NT2/D1 (cell line): ENCODE measurements around the gene ADAMTS6.
"Not testable (repeated sequence)": the region's sequence is repeated elsewhere in the genome, so short reads cannot be mapped to it uniquely, and the experiment has no call there.

Experiments used
- DNase-seq: peaks from one replicate; pipeline ENCODE4 v3.0.0-alpha.2; 2011; ENCODE audit warnings: low read depth, low spot score
- H3K27me3 ChIP-seq: 2 replicates; pipeline ENCODE4 v1.6.0; 2011; ENCODE audit warnings: mild to moderate bottlenecking; ENCODE audit not compliant: insufficient read length, insufficient read depth
- H3K36me3 ChIP-seq: 2 replicates; pipeline ENCODE4 v1.6.1; 2011; ENCODE audit warnings: mild to moderate bottlenecking, low read length, mixed read lengths; ENCODE audit not compliant: insufficient read depth, insufficient read length
- H3K4me1 ChIP-seq: 2 replicates; pipeline ENCODE4 v1.5.1; 2011; ENCODE audit not compliant: insufficient read depth, insufficient read length
- H3K4me3 ChIP-seq: 2 replicates; pipeline ENCODE4 v1.5.1; 2011; ENCODE audit warnings: low read depth; ENCODE audit not compliant: insufficient read length
- H3K9ac ChIP-seq: 2 replicates; pipeline ENCODE4 v1.6.0; 2011; ENCODE audit warnings: low read depth; ENCODE audit not compliant: insufficient read length
- H3K9me3 ChIP-seq: 2 replicates; pipeline ENCODE4 v1.5.1; 2011; ENCODE audit warnings: mild to moderate bottlenecking, low read length; ENCODE audit not compliant: insufficient read depth
- SUZ12 ChIP-seq: IDR thresholded peaks from 2 replicates; pipeline ENCODE4 v1.6.1; 2011; ENCODE audit not compliant: insufficient read length, insufficient read depth; ENCODE audit errors: extremely low read depth
- YY1 ChIP-seq: IDR thresholded peaks from 2 replicates; pipeline ENCODE4 v1.6.1; 2011; ENCODE audit not compliant: insufficient read length, insufficient read depth
- ZNF274 ChIP-seq: IDR thresholded peaks from 2 replicates; pipeline ENCODE4 v1.6.1; 2011; ENCODE audit warnings: mild to moderate bottlenecking, low read depth, low read length

ADAMTS6 gene

GRCh38 chr5:65186646-65187227, 295.0 kb downstream of the ADAMTS6 start:
- H3K36me3 ChIP-seq, result no peaks in the 10 kb centered on the region
- no peak for DNase-seq
- no peaks in the 10 kb centered on the region for H3K27me3 ChIP-seq
- H3K4me1 ChIP-seq, result no peaks in the 10 kb centered on the region
- H3K9ac ChIP-seq, result no peak overlapping the region
- TF ChIP-seq ZNF274 (no peak), SUZ12 (no peak), YY1 (no peak)
- no peaks in the 10 kb centered on the region for H3K9me3 ChIP-seq
- H3K4me3 ChIP-seq, result no peak overlapping the region

GRCh38 chr5:65185468-65185867, 296.3 kb downstream of the ADAMTS6 start:
- H3K9ac ChIP-seq, result no peak overlapping the region
- H3K4me1 ChIP-seq, result no peaks in the 10 kb centered on the region
- TF ChIP-seq YY1 (no peak), ZNF274 (no peak), SUZ12 (no peak)
- H3K36me3 ChIP-seq, result no peaks in the 10 kb centered on the region
- no peaks in the 10 kb centered on the region for H3K9me3 ChIP-seq
- no peak for DNase-seq
- H3K4me3 ChIP-seq, result no peak overlapping the region
- no peaks in the 10 kb centered on the region for H3K27me3 ChIP-seq

GRCh38 chr5:65184780-65185179, 296.9 kb downstream of the ADAMTS6 start:
- Histone ChIP-seq H3K9me3 (no peaks in the 10 kb centered on the region), H3K4me1 (no peaks in the 10 kb centered on the region), H3K4me3 (no peak overlapping the region), H3K27me3 (no peaks in the 10 kb centered on the region), H3K36me3 (no peaks in the 10 kb centered on the region), H3K9ac (no peak overlapping the region)
- TF ChIP-seq SUZ12, result no peak
- no peak for TF ChIP-seq YY1
- no peak for TF ChIP-seq ZNF274
- peak; percentile 25 for DNase-seq

GRCh38 chr5:65174231-65174630, 307.5 kb downstream of the ADAMTS6 start:
- H3K36me3 ChIP-seq, H3K27me3 ChIP-seq, H3K4me1 ChIP-seq, H3K9me3 ChIP-seq, H3K4me3 ChIP-seq, DNase-seq, H3K9ac ChIP-seq: not testable (repeated sequence)

- no peak overlapping the region for H3K4me3 ChIP-seq
- H3K4me1 ChIP-seq, result no peaks in the 10 kb centered on the region
- H3K36me3 ChIP-seq, result no peaks in the 10 kb centered on the region
- no peak for TF ChIP-seq SUZ12
- TF ChIP-seq YY1, result no peak
- H3K9me3 ChIP-seq, result no peaks in the 10 kb centered on the region
- no peak for DNase-seq
- H3K27me3 ChIP-seq, result no peaks in the 10 kb centered on the region
- no peak overlapping the region for H3K9ac ChIP-seq
Observed at GRCh38 chr5:65173130-65173525, 308.6 kb downstream of the ADAMTS6 start.

- TF ChIP-seq SUZ12, result no peak
- TF ChIP-seq YY1, result no peak
- no peak for TF ChIP-seq ZNF274
- H3K4me1 ChIP-seq, result no peaks in the 10 kb centered on the region
- no peak for DNase-seq
- no peaks in the 10 kb centered on the region for H3K9me3 ChIP-seq
- H3K27me3 ChIP-seq, result no peaks in the 10 kb centered on the region
- H3K9ac ChIP-seq, result no peak overlapping the region
- no peak overlapping the region for H3K4me3 ChIP-seq
- no peaks in the 10 kb centered on the region for H3K36me3 ChIP-seq
Observed at GRCh38 chr5:65172486-65173129, 309.1 kb downstream of the ADAMTS6 start.

GRCh38 chr5:65171645-65172044, 310.1 kb downstream of the ADAMTS6 start:
- Histone ChIP-seq H3K9ac (no peak overlapping the region), H3K9me3 (no peaks in the 10 kb centered on the region), H3K36me3 (no peaks in the 10 kb centered on the region), H3K4me1 (no peaks in the 10 kb centered on the region), H3K27me3 (no peaks in the 10 kb centered on the region), H3K4me3 (no peak overlapping the region)
- TF ChIP-seq YY1, result no peak
- no peak for TF ChIP-seq ZNF274
- no peak for TF ChIP-seq SUZ12
- no peak for DNase-seq
